K562 (cell line): ENCODE measurements around the gene ISYNA1. TPM values are rescaled to one million over a fixed set of nuclear protein-coding genes. Genes with fewer than 3 reads are reported as not detected.

Source experiments
- BHLHE40 ChIP-seq: IDR thresholded peaks from 2 replicates; pipeline ENCODE4 v1.6.1; 2011; ENCODE audit warnings: low read length, improper control_type of control experiment
- CBX3 ChIP-seq, 2 experiments: IDR thresholded peaks; 1 replicate in 1 of 2; 2 replicates in 1 of 2; pipeline ENCODE4 v1.6.1; 2012; ENCODE audit warnings: inconsistent platforms in 2 of 2, low read length in 2 of 2, borderline replicate concordance in 1 of 2, control low read depth in 1 of 2
- HEY1 ChIP-seq: fragments of 250-450 bp; sonication (Bioruptor Pico); IDR thresholded peaks from 2 replicates; pipeline ENCODE4 v1.5.0; 2020; ENCODE audit warnings: mild to moderate bottlenecking, moderate library complexity, borderline replicate concordance
- ZSCAN32 ChIP-seq: fragments of 450-650 bp; formaldehyde crosslinking; IDR thresholded peaks from 2 replicates; pipeline ENCODE4 v1.4.0; 2020; ENCODE audit warnings: mild to moderate bottlenecking, moderate library complexity
- polyA plus RNA-seq, 8 experiments: library from polyadenylated mRNA; depleted of rRNA in 4 of 8; stranded (reverse) in 5 of 8; unstranded in 3 of 8; fragments of >200 nt; fragmentation: Nextera tagmentation in 2 of 8; fragmentation: Illumina TruSeq in 1 of 8; extraction: Ambion mirVana in 2 of 8; extraction: Trizol in 1 of 8; gene quantifications; 2 replicates each; pipeline versions ENCODE4 v1.2.1 to v1.2.3, GENCODE V29; 2011 to 2014; ENCODE audit warnings: inconsistent platforms in 1 of 8, missing spikeins in 1 of 8
- total RNA-seq, 7 experiments: library from RNA; depleted of rRNA in 6 of 7; stranded (reverse); fragments of >200 nt in 6 of 7; fragmentation: Illumina TruSeq in 2 of 7; extraction: Trizol in 2 of 7; gene quantifications; 2 replicates each; pipeline versions ENCODE4 v1.2.1 to v1.2.3, GENCODE V29; 2011 to 2021; ENCODE audit warnings: low replicate concordance in 1 of 7
- TF ChIP-seq, protein P1 (sequence below), 2 experiments: IDR thresholded peaks in 1 of 2; conservative IDR thresholded peaks in 1 of 2; 2 replicates each; pipeline ENCODE4 v1.6.1; 2016; ENCODE audit warnings: low read depth in 2 of 2, mild to moderate bottlenecking in 1 of 2, missing compliant biosample characterization in 1 of 2, missing genetic modification characterization in 1 of 2, moderate library complexity in 1 of 2
- TF ChIP-seq, protein P2 (sequence below): fragments of 450-650 bp; IDR thresholded peaks from 2 replicates; pipeline ENCODE4 v1.6.1; 2016; ENCODE audit warnings: mild to moderate bottlenecking, moderate library complexity
- TF ChIP-seq, protein P3 (sequence below), 2 experiments: fragments of 450-650 bp; IDR thresholded peaks; 2 replicates each; pipeline ENCODE4 v1.6.1; 2018; ENCODE audit warnings: mild to moderate bottlenecking in 2 of 2, low read depth in 1 of 2; ENCODE audit not compliant: partially characterized antibody in 2 of 2

Gene ISYNA1
- total and polyA plus RNA-seq, 9 of the 15 experiments (the other 6 are each of a cell fraction or from before 2014, with no cell fraction given) = 21.8 to 460 (median 93.2) TPM

DNA sequence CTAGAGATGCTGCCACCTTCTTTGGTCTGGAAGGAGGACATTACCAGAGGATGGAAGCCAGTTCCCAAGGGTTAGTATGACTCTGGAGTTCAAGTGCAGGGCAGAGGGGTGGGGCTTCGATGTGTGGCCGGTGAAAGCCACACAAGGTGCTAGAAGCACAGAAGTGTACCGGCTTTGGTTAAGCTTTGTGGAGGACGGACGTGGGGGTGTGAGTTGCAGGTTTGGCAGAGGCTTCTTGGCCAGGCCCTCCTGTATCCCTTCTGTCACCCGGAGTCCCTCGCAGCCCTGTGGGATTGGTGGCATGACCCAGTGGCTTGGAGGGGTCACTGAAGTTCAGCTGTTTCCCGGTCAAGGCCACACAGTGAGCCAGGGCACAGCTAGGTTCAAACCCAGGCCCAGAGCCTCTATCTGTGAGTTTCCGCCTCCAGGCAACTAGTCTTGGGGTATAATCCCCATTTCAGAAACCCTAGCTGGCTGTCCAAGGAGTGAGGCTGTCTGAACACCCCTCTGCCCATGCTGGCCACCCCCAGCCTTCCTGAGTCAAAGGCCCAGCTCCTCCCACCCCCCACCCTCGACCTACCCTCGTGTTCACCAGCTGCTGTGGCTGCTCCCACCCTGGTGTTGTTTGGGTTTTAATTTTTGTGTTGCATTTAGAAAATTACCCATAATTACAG lies 23.3 kb downstream of the ISYNA1 start (continued):
- TF ChIP-seq, protein P1, sequence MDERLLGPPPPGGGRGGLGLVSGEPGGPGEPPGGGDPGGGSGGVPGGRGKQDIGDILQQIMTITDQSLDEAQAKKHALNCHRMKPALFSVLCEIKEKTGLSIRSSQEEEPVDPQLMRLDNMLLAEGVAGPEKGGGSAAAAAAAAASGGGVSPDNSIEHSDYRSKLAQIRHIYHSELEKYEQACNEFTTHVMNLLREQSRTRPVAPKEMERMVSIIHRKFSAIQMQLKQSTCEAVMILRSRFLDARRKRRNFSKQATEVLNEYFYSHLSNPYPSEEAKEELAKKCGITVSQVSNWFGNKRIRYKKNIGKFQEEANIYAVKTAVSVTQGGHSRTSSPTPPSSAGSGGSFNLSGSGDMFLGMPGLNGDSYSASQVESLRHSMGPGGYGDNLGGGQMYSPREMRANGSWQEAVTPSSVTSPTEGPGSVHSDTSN (CRISPR knock-in tag; IDR thresholded peaks at IDR 0.05; ENCODE audit: low read depth) = no peak
- TF ChIP-seq, protein P1 (tag; conservative IDR thresholded peaks at IDR 0.05; ENCODE audit: low read depth) = no peak
- no peak for TF ChIP-seq HEY1
- peak; percentile 10; the same call in 1 of the 2 replicates for TF ChIP-seq ZSCAN32
- TF ChIP-seq, protein P2, sequence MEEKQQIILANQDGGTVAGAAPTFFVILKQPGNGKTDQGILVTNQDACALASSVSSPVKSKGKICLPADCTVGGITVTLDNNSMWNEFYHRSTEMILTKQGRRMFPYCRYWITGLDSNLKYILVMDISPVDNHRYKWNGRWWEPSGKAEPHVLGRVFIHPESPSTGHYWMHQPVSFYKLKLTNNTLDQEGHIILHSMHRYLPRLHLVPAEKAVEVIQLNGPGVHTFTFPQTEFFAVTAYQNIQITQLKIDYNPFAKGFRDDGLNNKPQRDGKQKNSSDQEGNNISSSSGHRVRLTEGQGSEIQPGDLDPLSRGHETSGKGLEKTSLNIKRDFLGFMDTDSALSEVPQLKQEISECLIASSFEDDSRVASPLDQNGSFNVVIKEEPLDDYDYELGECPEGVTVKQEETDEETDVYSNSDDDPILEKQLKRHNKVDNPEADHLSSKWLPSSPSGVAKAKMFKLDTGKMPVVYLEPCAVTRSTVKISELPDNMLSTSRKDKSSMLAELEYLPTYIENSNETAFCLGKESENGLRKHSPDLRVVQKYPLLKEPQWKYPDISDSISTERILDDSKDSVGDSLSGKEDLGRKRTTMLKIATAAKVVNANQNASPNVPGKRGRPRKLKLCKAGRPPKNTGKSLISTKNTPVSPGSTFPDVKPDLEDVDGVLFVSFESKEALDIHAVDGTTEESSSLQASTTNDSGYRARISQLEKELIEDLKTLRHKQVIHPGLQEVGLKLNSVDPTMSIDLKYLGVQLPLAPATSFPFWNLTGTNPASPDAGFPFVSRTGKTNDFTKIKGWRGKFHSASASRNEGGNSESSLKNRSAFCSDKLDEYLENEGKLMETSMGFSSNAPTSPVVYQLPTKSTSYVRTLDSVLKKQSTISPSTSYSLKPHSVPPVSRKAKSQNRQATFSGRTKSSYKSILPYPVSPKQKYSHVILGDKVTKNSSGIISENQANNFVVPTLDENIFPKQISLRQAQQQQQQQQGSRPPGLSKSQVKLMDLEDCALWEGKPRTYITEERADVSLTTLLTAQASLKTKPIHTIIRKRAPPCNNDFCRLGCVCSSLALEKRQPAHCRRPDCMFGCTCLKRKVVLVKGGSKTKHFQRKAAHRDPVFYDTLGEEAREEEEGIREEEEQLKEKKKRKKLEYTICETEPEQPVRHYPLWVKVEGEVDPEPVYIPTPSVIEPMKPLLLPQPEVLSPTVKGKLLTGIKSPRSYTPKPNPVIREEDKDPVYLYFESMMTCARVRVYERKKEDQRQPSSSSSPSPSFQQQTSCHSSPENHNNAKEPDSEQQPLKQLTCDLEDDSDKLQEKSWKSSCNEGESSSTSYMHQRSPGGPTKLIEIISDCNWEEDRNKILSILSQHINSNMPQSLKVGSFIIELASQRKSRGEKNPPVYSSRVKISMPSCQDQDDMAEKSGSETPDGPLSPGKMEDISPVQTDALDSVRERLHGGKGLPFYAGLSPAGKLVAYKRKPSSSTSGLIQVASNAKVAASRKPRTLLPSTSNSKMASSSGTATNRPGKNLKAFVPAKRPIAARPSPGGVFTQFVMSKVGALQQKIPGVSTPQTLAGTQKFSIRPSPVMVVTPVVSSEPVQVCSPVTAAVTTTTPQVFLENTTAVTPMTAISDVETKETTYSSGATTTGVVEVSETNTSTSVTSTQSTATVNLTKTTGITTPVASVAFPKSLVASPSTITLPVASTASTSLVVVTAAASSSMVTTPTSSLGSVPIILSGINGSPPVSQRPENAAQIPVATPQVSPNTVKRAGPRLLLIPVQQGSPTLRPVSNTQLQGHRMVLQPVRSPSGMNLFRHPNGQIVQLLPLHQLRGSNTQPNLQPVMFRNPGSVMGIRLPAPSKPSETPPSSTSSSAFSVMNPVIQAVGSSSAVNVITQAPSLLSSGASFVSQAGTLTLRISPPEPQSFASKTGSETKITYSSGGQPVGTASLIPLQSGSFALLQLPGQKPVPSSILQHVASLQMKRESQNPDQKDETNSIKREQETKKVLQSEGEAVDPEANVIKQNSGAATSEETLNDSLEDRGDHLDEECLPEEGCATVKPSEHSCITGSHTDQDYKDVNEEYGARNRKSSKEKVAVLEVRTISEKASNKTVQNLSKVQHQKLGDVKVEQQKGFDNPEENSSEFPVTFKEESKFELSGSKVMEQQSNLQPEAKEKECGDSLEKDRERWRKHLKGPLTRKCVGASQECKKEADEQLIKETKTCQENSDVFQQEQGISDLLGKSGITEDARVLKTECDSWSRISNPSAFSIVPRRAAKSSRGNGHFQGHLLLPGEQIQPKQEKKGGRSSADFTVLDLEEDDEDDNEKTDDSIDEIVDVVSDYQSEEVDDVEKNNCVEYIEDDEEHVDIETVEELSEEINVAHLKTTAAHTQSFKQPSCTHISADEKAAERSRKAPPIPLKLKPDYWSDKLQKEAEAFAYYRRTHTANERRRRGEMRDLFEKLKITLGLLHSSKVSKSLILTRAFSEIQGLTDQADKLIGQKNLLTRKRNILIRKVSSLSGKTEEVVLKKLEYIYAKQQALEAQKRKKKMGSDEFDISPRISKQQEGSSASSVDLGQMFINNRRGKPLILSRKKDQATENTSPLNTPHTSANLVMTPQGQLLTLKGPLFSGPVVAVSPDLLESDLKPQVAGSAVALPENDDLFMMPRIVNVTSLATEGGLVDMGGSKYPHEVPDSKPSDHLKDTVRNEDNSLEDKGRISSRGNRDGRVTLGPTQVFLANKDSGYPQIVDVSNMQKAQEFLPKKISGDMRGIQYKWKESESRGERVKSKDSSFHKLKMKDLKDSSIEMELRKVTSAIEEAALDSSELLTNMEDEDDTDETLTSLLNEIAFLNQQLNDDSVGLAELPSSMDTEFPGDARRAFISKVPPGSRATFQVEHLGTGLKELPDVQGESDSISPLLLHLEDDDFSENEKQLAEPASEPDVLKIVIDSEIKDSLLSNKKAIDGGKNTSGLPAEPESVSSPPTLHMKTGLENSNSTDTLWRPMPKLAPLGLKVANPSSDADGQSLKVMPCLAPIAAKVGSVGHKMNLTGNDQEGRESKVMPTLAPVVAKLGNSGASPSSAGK = peak; percentile 68
- TF ChIP-seq CBX3 (IDR thresholded peaks at IDR 0.05; ENCODE audit: borderline replicate concordance in 1 of 2, low read length in 2 of 2) = 0 out of 3 replicates have a peak, but pooled peaks of 1 of the 2 experiments have one; percentile 17
- TF ChIP-seq BHLHE40 = no peak
- TF ChIP-seq, protein P3, sequence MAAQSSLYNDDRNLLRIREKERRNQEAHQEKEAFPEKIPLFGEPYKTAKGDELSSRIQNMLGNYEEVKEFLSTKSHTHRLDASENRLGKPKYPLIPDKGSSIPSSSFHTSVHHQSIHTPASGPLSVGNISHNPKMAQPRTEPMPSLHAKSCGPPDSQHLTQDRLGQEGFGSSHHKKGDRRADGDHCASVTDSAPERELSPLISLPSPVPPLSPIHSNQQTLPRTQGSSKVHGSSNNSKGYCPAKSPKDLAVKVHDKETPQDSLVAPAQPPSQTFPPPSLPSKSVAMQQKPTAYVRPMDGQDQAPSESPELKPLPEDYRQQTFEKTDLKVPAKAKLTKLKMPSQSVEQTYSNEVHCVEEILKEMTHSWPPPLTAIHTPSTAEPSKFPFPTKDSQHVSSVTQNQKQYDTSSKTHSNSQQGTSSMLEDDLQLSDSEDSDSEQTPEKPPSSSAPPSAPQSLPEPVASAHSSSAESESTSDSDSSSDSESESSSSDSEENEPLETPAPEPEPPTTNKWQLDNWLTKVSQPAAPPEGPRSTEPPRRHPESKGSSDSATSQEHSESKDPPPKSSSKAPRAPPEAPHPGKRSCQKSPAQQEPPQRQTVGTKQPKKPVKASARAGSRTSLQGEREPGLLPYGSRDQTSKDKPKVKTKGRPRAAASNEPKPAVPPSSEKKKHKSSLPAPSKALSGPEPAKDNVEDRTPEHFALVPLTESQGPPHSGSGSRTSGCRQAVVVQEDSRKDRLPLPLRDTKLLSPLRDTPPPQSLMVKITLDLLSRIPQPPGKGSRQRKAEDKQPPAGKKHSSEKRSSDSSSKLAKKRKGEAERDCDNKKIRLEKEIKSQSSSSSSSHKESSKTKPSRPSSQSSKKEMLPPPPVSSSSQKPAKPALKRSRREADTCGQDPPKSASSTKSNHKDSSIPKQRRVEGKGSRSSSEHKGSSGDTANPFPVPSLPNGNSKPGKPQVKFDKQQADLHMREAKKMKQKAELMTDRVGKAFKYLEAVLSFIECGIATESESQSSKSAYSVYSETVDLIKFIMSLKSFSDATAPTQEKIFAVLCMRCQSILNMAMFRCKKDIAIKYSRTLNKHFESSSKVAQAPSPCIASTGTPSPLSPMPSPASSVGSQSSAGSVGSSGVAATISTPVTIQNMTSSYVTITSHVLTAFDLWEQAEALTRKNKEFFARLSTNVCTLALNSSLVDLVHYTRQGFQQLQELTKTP (IDR thresholded peaks at IDR 0.05; ENCODE audit: low read depth in 1 of 2, partially characterized antibody in 2 of 2) = no peak
